ENCODE data around the gene SH3GLB1. TPM values are rescaled to one million over a fixed set of nuclear protein-coding genes. Genes with fewer than 3 reads are reported as not detected.
A peak's percentile ranks its signal among the peaks of the same experiment; 100 is the strongest.

Gene SH3GLB1
- total and polyA plus RNA-seq, 10 of the 15 experiments (the other 5 are each of a cell fraction or from before 2014, with no cell fraction given), result 18.0 to 59.0 (median 36.5) TPM

GRCh38 chr1:86774305-86775295, 70.2 kb downstream of the SH3GLB1 start:
- Histone ChIP-seq H3K4me2 (ENCODE audit: control insufficient read depth, insufficient read depth) (peak overlapping the region; percentile 35; the same call in 1 of the 2 replicates), H3K36me3 (ENCODE audit: control insufficient read depth in 2 of 2, insufficient read depth in 2 of 2, low read length in 1 of 2) (no peaks in the 10 kb centered on the region), H3K9me3 (replicated peaks; ENCODE audit: control insufficient read depth, insufficient read depth, low read length) (no peaks in the 10 kb centered on the region), H2AFZ (ENCODE audit: control insufficient read depth, low read depth, low read length) (peak overlapping the region; percentile 58), H3K27ac (ENCODE audit: control insufficient read depth, insufficient read depth) (peak overlapping the region; percentile 7; the same call in 1 of the 2 replicates), H3K27me3 (replicated peaks in 1 of 2; ENCODE audit: control insufficient read depth in 2 of 2, insufficient read depth in 2 of 2, low read length in 1 of 2) (no peaks in the 10 kb centered on the region), H3K79me2 (ENCODE audit: control insufficient read depth, insufficient read depth, low read length) (no peaks in the 10 kb centered on the region), H3K9ac (ENCODE audit: control insufficient read depth, insufficient read depth, low read length) (no peak overlapping the region), H3K4me3 (no peak overlapping the region), H3K4me1 (ENCODE audit: control insufficient read depth, insufficient read depth, low read length) (peaks cover 12% of the 10 kb centered on the region), H4K20me1 (ENCODE audit: control insufficient read depth, insufficient read depth) (no peaks in the 10 kb centered on the region)
- intact Hi-C loops (cut with micrococcal nuclease; ENCODE audit: unreplicated experiment) (no loop called here), in situ Hi-C loops (cut with MboI) (no loop called here)
- WGBS (ENCODE audit: insufficient coverage, insufficient replicate concordance, low lambda C conversion rate, missing lambda C conversion rate), result 63% methylated on average over 11 of the region's 11 CpGs
- ChIA-PET RAD21 (ENCODE audit: unreplicated experiment) (no interaction called here), SMC1A (ENCODE audit: uncharacterized antibody, unreplicated experiment) (interaction anchor here (0.5 kb wide), 1 partner anchor 224 kb away, joined by 3 read pairs; no protein-coding TSS in a partner anchor), POLR2A (no interaction called here), CTCF (interaction anchor here (0.6 to 0.7 kb wide), 2 partner anchors 30 to 100 kb away, joined by 3 read pairs; no protein-coding TSS in a partner anchor)
- BruUV-seq (replicated peaks), result no TSS peak
- DNase-seq (ENCODE audit: low read depth, low spot score), result peak; percentile 66
- ATAC-seq, result peak; percentile 98
- peak; percentile 59 for FAIRE-seq
- TF ChIP-seq NFYB (IDR thresholded peaks at IDR 0.05; ENCODE audit: insufficient read depth, low read depth, low read length) (no peak), SIN3A (IDR thresholded peaks at IDR 0.05; ENCODE audit: low read depth, low read length) (no peak), SKIL (IDR thresholded peaks at IDR 0.05; ENCODE audit: low read depth, poor library complexity, severe bottlenecking) (no peak), REST (IDR thresholded peaks at IDR 0.05; ENCODE audit: low read depth, low read length) (no peak), RUNX3 (IDR thresholded peaks at IDR 0.05; ENCODE audit: low read length) (no peak), NR2C2 (IDR thresholded peaks at IDR 0.05; ENCODE audit: borderline replicate concordance, control insufficient read depth, insufficient read length, low read depth) (no peak), RFX5 (IDR thresholded peaks at IDR 0.05; ENCODE audit: low read depth, low read length) (no peak), BHLHE40 (IDR thresholded peaks at IDR 0.05; ENCODE audit: borderline replicate concordance in 1 of 2, low read depth in 2 of 2, low read length in 1 of 2) (no peak), KAT2A (conservative IDR thresholded peaks at IDR 0.05; ENCODE audit: control insufficient read depth, low read depth, low read length) (no peak), ZNF274 (IDR thresholded peaks at IDR 0.05; ENCODE audit: insufficient read depth, insufficient read length) (no peak), CEBPB (IDR thresholded peaks at IDR 0.05; ENCODE audit: borderline replicate concordance in 1 of 2, low read depth in 2 of 2, low read length in 2 of 2) (peak in 1 of 2 experiments; percentile 37; a peak in 1 of 4 replicates), JUNB (IDR thresholded peaks at IDR 0.05) (no peak), ATF2 (IDR thresholded peaks at IDR 0.05; ENCODE audit: low read length) (no peak), IRF4 (IDR thresholded peaks at IDR 0.05; ENCODE audit: low read depth, low read length) (no peak), ZNF384 (IDR thresholded peaks at IDR 0.05; ENCODE audit: borderline replicate concordance, low read depth, low read length) (no peak)
